Transverse colon (tissue), 4 donors: Measurements from ENCODE around the gene CRB1. TPM values are rescaled to one million over a fixed set of nuclear protein-coding genes. Genes with fewer than 3 reads are reported as not detected.

ENCODE experiments used
- DNase-seq: peaks from one replicate; pipeline ENCODE4 v3.0.0-alpha.2; 2019
- H3K27ac ChIP-seq, 4 donors: fragments of 200-600 bp; sonication (generic); 2 replicates each; pipeline ENCODE4 v1.5.1; 2016 to 2018; ENCODE audit warnings: inconsistent platforms in 4 of 4
- H3K27me3 ChIP-seq: fragments of 200-600 bp; sonication (generic); 2 replicates; pipeline ENCODE4 v1.5.1; 2017; ENCODE audit warnings: inconsistent platforms
- H3K36me3 ChIP-seq, 4 donors: fragments of 200-600 bp; sonication (generic); 2 replicates each; pipeline ENCODE4 v1.5.1; 2017 to 2019; ENCODE audit warnings: inconsistent platforms in 4 of 4
- H3K4me1 ChIP-seq, 4 donors: fragments of 200-600 bp; sonication (generic); 2 replicates each; pipeline ENCODE4 v1.5.1; 2017 to 2020; ENCODE audit warnings: inconsistent platforms in 4 of 4
- H3K4me3 ChIP-seq, 4 donors: fragments of 200-600 bp; sonication (generic); 1 replicate in 1 of 4; 2 replicates in 3 of 4; pipeline versions ENCODE4 v1.5.1 to v1.6.1; 2017 to 2019; ENCODE audit warnings: inconsistent platforms in 4 of 4
- H3K9me3 ChIP-seq, 2 donors: fragments of 200-600 bp; sonication (generic); 2 replicates each; pipeline ENCODE4 v1.5.1; 2017 to 2019; ENCODE audit warnings: inconsistent platforms in 2 of 2
- CTCF ChIP-seq, 5 experiments: fragments of 200-600 bp in 3 of 5; fragments of 450-650 bp in 2 of 5; sonication (generic) in 3 of 5; IDR thresholded peaks; 1 replicate in 2 of 5; 2 replicates in 3 of 5; pipeline ENCODE4 v1.5.1; 2016 to 2017; ENCODE audit warnings: antibody characterized with exemption in 5 of 5, inconsistent platforms in 3 of 5, mild to moderate bottlenecking in 2 of 5, moderate library complexity in 1 of 5
- EP300 ChIP-seq: sonication (generic); formaldehyde crosslinking; IDR thresholded peaks from one replicate; pipeline ENCODE4 v1.6.1; 2017; ENCODE audit warnings: antibody characterized with exemption, low read depth
- POLR2A ChIP-seq: fragments of 450-650 bp; IDR thresholded peaks from one replicate; pipeline ENCODE4 v1.6.1; 2016; ENCODE audit warnings: antibody characterized with exemption, mild to moderate bottlenecking, moderate library complexity
- POLR2AphosphoS5 ChIP-seq, 3 donors: sonication (generic); formaldehyde crosslinking; IDR thresholded peaks; one replicate each; pipeline ENCODE4 v1.6.1; 2016; ENCODE audit warnings: antibody characterized with exemption in 3 of 3
- WGBS, 2 donors: methylation state at CpG; one replicate each; pipeline ENCODE4 v1.1.5; 2018; ENCODE audit warnings: low coverage in 1 of 2; 5-methylcytosine and 5-hydroxymethylcytosine counted together
- in situ Hi-C, 4 donors: fragments of 200-750 bp; cut with MboI; loops; one replicate each; pipeline versions ENCODE4 v1.15.0 to v1.15.1; 2017; ENCODE audit warnings: low sequenced_read_pairs in 3 of 4, low pct_ligation_motif_present in 1 of 4, low pct_unique_long_range_greater_than_20kb in 1 of 4
- intact Hi-C: fragments of 100-400 bp; cut with DNase I; formaldehyde crosslinking; loops from one replicate; pipeline ENCODE4 v1.15.1; 2023; ENCODE audit warnings: low total_unique reads
- total RNA-seq, 4 donors: library from RNA; depleted of rRNA; stranded (reverse); fragments of >200 nt; gene quantifications; one replicate each; pipeline ENCODE4 v1.1.0, GENCODE V29; 2016

Gene CRB1
- total RNA-seq, 4 donors from 2014 or later: 0.14 to 2.8 (median 0.32) TPM; not detected in 1

DNA sequence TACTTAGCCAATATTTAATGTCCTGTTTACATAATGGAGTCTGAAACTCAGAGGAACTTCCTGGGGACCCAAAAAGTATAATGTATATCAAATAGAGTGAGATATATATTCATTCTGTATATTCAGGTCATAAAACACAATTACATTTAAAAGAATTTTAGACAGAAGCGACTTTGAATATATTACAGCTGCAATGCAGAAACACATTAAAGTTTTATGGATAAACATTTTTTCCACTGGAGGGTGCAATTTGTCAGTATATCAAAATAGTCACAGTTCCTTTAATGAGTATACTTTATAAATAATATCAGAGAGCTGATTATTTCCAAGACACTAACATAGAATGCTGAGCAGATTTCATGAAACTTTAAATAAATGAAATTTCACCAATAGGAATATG, 43.9 kb upstream of the CRB1 start:
- 45% methylated on average over 1 of the region's 1 CpG for WGBS, 2 donors
- no peak for DNase-seq
- intact Hi-C loops (no loop called here), in situ Hi-C loops (no loop called here)
- H3K4me1 ChIP-seq: no peaks in the 10 kb centered on the region
- H3K9me3 ChIP-seq: no peaks in the 10 kb centered on the region
- no peak overlapping the region for H3K4me3 ChIP-seq
- H3K36me3 ChIP-seq: no peaks in the 10 kb centered on the region
- H3K27me3 ChIP-seq: no peaks in the 10 kb centered on the region
- TF ChIP-seq POLR2A (no peak), POLR2AphosphoS5 (IDR thresholded peaks at IDR 0.05) (no peak), CTCF (IDR thresholded peaks at IDR 0.05) (no peak), EP300 (no peak)
- H3K27ac ChIP-seq: no peak overlapping the region

- H3K4me1 ChIP-seq: no peaks in the 10 kb centered on the region
These were observed 42.4 kb upstream of the CRB1 start for GRCh38 chr1:197225611-197226010.

GRCh38 chr1:197234581-197234980, 33.5 kb upstream of the CRB1 start:
- intact Hi-C loops: no loop called here
- TF ChIP-seq POLR2AphosphoS5 (IDR thresholded peaks at IDR 0.05) (no peak), EP300 (no peak), POLR2A (no peak), CTCF (IDR thresholded peaks at IDR 0.05) (no peak)
- Histone ChIP-seq H3K27ac (no peak overlapping the region), H3K4me3 (no peak overlapping the region), H3K36me3 (no peaks in the 10 kb centered on the region), H3K9me3 (no peaks in the 10 kb centered on the region), H3K4me1 (no peaks in the 10 kb centered on the region), H3K27me3 (no peaks in the 10 kb centered on the region)
- no peak for DNase-seq
- 88 to 96% methylated on average over 1 of the region's 1 CpG for WGBS, 2 donors
- in situ Hi-C loops: no loop called here

More at GRCh38 chr1:197225611-197226010, 42.4 kb upstream of the CRB1 start:
- Histone ChIP-seq H3K27ac (no peak overlapping the region), H3K36me3 (no peaks in the 10 kb centered on the region), H3K9me3 (no peaks in the 10 kb centered on the region), H3K27me3 (no peaks in the 10 kb centered on the region), H3K4me3 (no peak overlapping the region)
- TF ChIP-seq POLR2A (no peak), EP300 (no peak), POLR2AphosphoS5 (IDR thresholded peaks at IDR 0.05) (no peak), CTCF (IDR thresholded peaks at IDR 0.05) (no peak)
- no peak for DNase-seq
- intact Hi-C loops: no loop called here
- 67 to 74% methylated on average over 4 to 5 of the region's 5 CpGs for WGBS, 2 donors
- in situ Hi-C loops: no loop called here

GRCh38 chr1:197235355-197235754, 32.7 kb upstream of the CRB1 start:
- 74 to 80% methylated on average over 2 of the region's 2 CpGs for whole genome bisulfite sequencing, 2 donors
- no peak for DNase-seq
- Histone ChIP-seq H3K27me3 (no peaks in the 10 kb centered on the region), H3K27ac (no peak overlapping the region), H3K9me3 (no peaks in the 10 kb centered on the region), H3K4me1 (no peaks in the 10 kb centered on the region), H3K4me3 (no peak overlapping the region), H3K36me3 (no peaks in the 10 kb centered on the region)
- intact Hi-C loops (no loop called here), in situ Hi-C loops (no loop called here)
- TF ChIP-seq CTCF (IDR thresholded peaks at IDR 0.05) (no peak), POLR2A (no peak), POLR2AphosphoS5 (IDR thresholded peaks at IDR 0.05) (no peak), EP300 (no peak)
